Panc1 (cell line): ENCODE measurements around the gene LCORL. TPM values are rescaled to one million over a fixed set of nuclear protein-coding genes. Genes with fewer than 3 reads are reported as not detected.

Experiments used
- ATAC-seq: fragments of 200-7000 bp; cut with Tn5 transposase; 2 replicates; pipeline ENCODE4 v1.9.1; 2020; ENCODE audit warnings: mild to moderate bottlenecking, moderate library complexity
- BruUV-seq: library from RNA; stranded (reverse); fragments of 400-500 nt; replicated peaks from 2 replicates; lab custom pipeline; 2021; lab: Mats Ljungman, UMichigan
- CTCF ChIA-PET: fragments of 300-600 bp; sonication (Branson Sonifier 250); formaldehyde crosslinking; loops from one replicate; lab custom pipeline; 2022; ENCODE audit warnings: antibody characterized with exemption; lab: Charles Lee
- POLR2A ChIA-PET: fragments of 300-600 bp; sonication (Branson Sonifier 250); formaldehyde crosslinking; loops from one replicate; lab custom pipeline; 2022; ENCODE audit warnings: antibody characterized with exemption; lab: Charles Lee
- DNase-seq: peaks from one replicate; pipeline ENCODE4 v3.0.0-alpha.2; 2010; ENCODE audit warnings: low read depth, low spot score
- H3K27ac ChIP-seq: 2 replicates; pipeline ENCODE4 v1.5.1; 2011; ENCODE audit warnings: mild to moderate bottlenecking, low read length, inconsistent platforms
- H3K27me3 ChIP-seq: fragments of 200-500 bp; sonication (Bioruptor generic); 2 replicates; pipeline ENCODE4 v1.6.0; 2014; ENCODE audit warnings: low read length, inconsistent platforms; ENCODE audit not compliant: control insufficient read depth, insufficient read depth
- H3K36me3 ChIP-seq: fragments of 200-500 bp; sonication (Bioruptor generic); 2 replicates; pipeline ENCODE4 v1.5.1; 2014; ENCODE audit warnings: inconsistent platforms, mild to moderate bottlenecking, low read length, moderate library complexity; ENCODE audit not compliant: control insufficient read depth, insufficient read depth
- H3K4me1 ChIP-seq: 2 replicates; pipeline ENCODE4 v1.5.1; 2011; ENCODE audit warnings: inconsistent platforms, mild to moderate bottlenecking, low read length, moderate library complexity; ENCODE audit not compliant: control insufficient read depth, insufficient read depth
- H3K4me3 ChIP-seq, 2 experiments: 2 replicates each; pipeline ENCODE4 v1.5.1; 2011 to 2012; ENCODE audit warnings: low read depth in 2 of 2, low read length in 2 of 2, mild to moderate bottlenecking in 2 of 2, inconsistent platforms in 1 of 2, moderate library complexity in 1 of 2
- H3K9me3 ChIP-seq: fragments of 200-500 bp; sonication (Bioruptor generic); 2 replicates; pipeline ENCODE4 v1.5.1; 2014; ENCODE audit warnings: low read depth, mild to moderate bottlenecking, inconsistent platforms, low read length, moderate library complexity; ENCODE audit not compliant: control insufficient read depth, insufficient read depth
- CTCF ChIP-seq: fragments of 450-650 bp; IDR thresholded peaks from 2 replicates; pipeline ENCODE4 v1.5.1; 2017; ENCODE audit warnings: mild to moderate bottlenecking
- POLR2AphosphoS5 ChIP-seq: IDR thresholded peaks from 2 replicates; pipeline ENCODE4 v1.6.1; 2012; ENCODE audit warnings: mild to moderate bottlenecking, low read depth, low read length, moderate library complexity
- REST ChIP-seq, 2 experiments: IDR thresholded peaks; 2 replicates each; pipeline ENCODE4 v1.6.1; 2011 to 2012; ENCODE audit warnings: low read depth in 2 of 2, control low read depth in 1 of 2, low read length in 1 of 2, mild to moderate bottlenecking in 1 of 2, moderate library complexity in 1 of 2; ENCODE audit not compliant: insufficient read depth in 1 of 2
- SIN3A ChIP-seq: IDR thresholded peaks from 2 replicates; pipeline ENCODE4 v1.6.1; 2012; ENCODE audit warnings: low read depth, mild to moderate bottlenecking, low read length, moderate library complexity, borderline replicate concordance; ENCODE audit not compliant: insufficient read depth
- TCF7L2 ChIP-seq: IDR thresholded peaks from 2 replicates; pipeline ENCODE4 v1.6.1; 2011; ENCODE audit warnings: mild to moderate bottlenecking, low read depth, low read length, inconsistent platforms
- in situ Hi-C: cut with HindIII; loops from 2 replicates; pipeline ENCODE4 v1.10.0; 2016; ENCODE audit warnings: low sequenced_read_pairs, low pct_unique_long_range_greater_than_20kb
- intact Hi-C: fragments of 100-400 bp; cut with micrococcal nuclease; formaldehyde crosslinking; loops from one replicate; pipeline ENCODE4 v1.10.0; 2022; ENCODE audit not compliant: unreplicated experiment
- total RNA-seq: library from RNA; stranded (reverse); gene quantifications from one replicate; pipeline ENCODE4 v1.2.1, GENCODE V29; 2021; ENCODE audit not compliant: unreplicated experiment

LCORL gene
- total RNA-seq, 1 experiment from 2014 or later, result 17.5 TPM

GRCh38 chr4:17957688-17958087 lies 63.9 kb downstream of the LCORL start:
- no TSS peak for BruUV-seq
- H3K27ac ChIP-seq, result no peak overlapping the region

GRCh38 chr4:17956245-17956644 lies 65.3 kb downstream of the LCORL start:
- BruUV-seq, result no TSS peak
- Histone ChIP-seq H3K9me3 (no peaks in the 10 kb centered on the region), H3K4me1 (no peaks in the 10 kb centered on the region), H3K27ac (no peak overlapping the region), H3K27me3 (no peaks in the 10 kb centered on the region), H3K36me3 (no peaks in the 10 kb centered on the region; the same call in 1 of the 2 replicates), H3K4me3 (no peak overlapping the region)
- in situ Hi-C loops, result no loop called here
- DNase-seq, result no peak
- ATAC-seq, result no peak
- CTCF ChIA-PET, result no interaction called here
- POLR2A ChIA-PET, result no interaction called here
- intact Hi-C loops, result no loop called here
- no peak for TF ChIP-seq TCF7L2
- TF ChIP-seq CTCF, result no peak
- TF ChIP-seq SIN3A, result no peak
- no peak for TF ChIP-seq REST (IDR thresholded peaks at IDR 0.05; ENCODE audit: insufficient read depth in 1 of 2, low read depth in 2 of 2, low read length in 1 of 2)
- no peak for TF ChIP-seq POLR2AphosphoS5

More at GRCh38 chr4:17957688-17958087, 63.9 kb downstream of the LCORL start:
- POLR2A ChIA-PET, result no interaction called here
- no peaks in the 10 kb centered on the region for H3K4me1 ChIP-seq
- in situ Hi-C loops (no loop called here), intact Hi-C loops (no loop called here)
- CTCF ChIA-PET, result no interaction called here
- no peak overlapping the region for H3K4me3 ChIP-seq
- no peaks in the 10 kb centered on the region for H3K27me3 ChIP-seq
- TF ChIP-seq REST (IDR thresholded peaks at IDR 0.05; ENCODE audit: insufficient read depth in 1 of 2, low read depth in 2 of 2, low read length in 1 of 2) (no peak), CTCF (no peak), TCF7L2 (no peak), POLR2AphosphoS5 (no peak), SIN3A (no peak)
- DNase-seq (no peak), ATAC-seq (no peak)
- H3K9me3 ChIP-seq, result no peaks in the 10 kb centered on the region
- H3K36me3 ChIP-seq, result no peaks in the 10 kb centered on the region; the same call in 1 of the 2 replicates
